CD14-positive monocyte (primary cell): ENCODE data around the gene GMDS. TPM values are rescaled to one million over a fixed set of nuclear protein-coding genes. Genes with fewer than 3 reads are reported as not detected.
"Not testable (repeated sequence)": the region's sequence is repeated elsewhere in the genome, so short reads cannot be mapped to it uniquely, and the experiment has no call there.

Experiments
- DNase-seq, 3 donors: peaks; one replicate each; pipeline ENCODE4 v3.0.0-alpha.2; 2011 to 2022
- H2AFZ ChIP-seq: 2 replicates; pipeline ENCODE4 v1.6.0; 2012; ENCODE audit warnings: mild to moderate bottlenecking, low read depth, low read length, inconsistent platforms; ENCODE audit not compliant: insufficient read depth, poor library complexity, severe bottlenecking
- H3K27ac ChIP-seq, 2 donors: 1 replicate in 1 of 2; 2 replicates in 1 of 2; pipeline ENCODE4 v1.5.1; 2012 to 2013; ENCODE audit warnings: low read length in 2 of 2, control low read depth in 1 of 2, inconsistent platforms in 1 of 2, low read depth in 1 of 2, mild to moderate bottlenecking in 1 of 2
- H3K27me3 ChIP-seq, 2 donors: one replicate each; pipeline versions ENCODE4 v1.6.0 to v1.6.1; 2011 to 2013; ENCODE audit warnings: low read length in 2 of 2; ENCODE audit not compliant: control insufficient read depth in 2 of 2, insufficient read depth in 2 of 2
- H3K36me3 ChIP-seq, 2 donors: replicated peaks in 1 of 2; 1 replicate in 1 of 2; 2 replicates in 1 of 2; pipeline versions ENCODE4 v1.5.1 to v1.6.1; 2012 to 2013; ENCODE audit warnings: low read length in 2 of 2, control low read depth in 1 of 2, inconsistent platforms in 1 of 2, mild to moderate bottlenecking in 1 of 2; ENCODE audit not compliant: insufficient read depth in 2 of 2, control insufficient read depth in 1 of 2
- H3K4me1 ChIP-seq, 2 donors: 1 replicate in 1 of 2; 2 replicates in 1 of 2; pipeline versions ENCODE4 v1.5.1 to v1.6.1; 2012 to 2013; ENCODE audit warnings: low read length in 2 of 2, control low read depth in 1 of 2, inconsistent platforms in 1 of 2, mild to moderate bottlenecking in 1 of 2, moderate library complexity in 1 of 2; ENCODE audit not compliant: insufficient read depth in 2 of 2, control insufficient read depth in 1 of 2
- H3K4me2 ChIP-seq: replicated peaks from 2 replicates; pipeline ENCODE3; 2012; ENCODE audit warnings: low read length, moderate library complexity, mild to moderate bottlenecking; ENCODE audit not compliant: poor library complexity, severe bottlenecking; ENCODE audit errors: extremely low read depth
- H3K4me3 ChIP-seq, 3 experiments: fragments of 200-600 bp in 1 of 3; sonication (generic) in 1 of 3; replicated peaks in 1 of 3; 1 replicate in 2 of 3; 2 replicates in 1 of 3; pipeline ENCODE4 v1.5.1; 2011 to 2013; ENCODE audit warnings: low read length in 3 of 3, mild to moderate bottlenecking in 3 of 3, control low read depth in 2 of 3, low read depth in 2 of 3, inconsistent platforms in 1 of 3, moderate library complexity in 1 of 3
- H3K79me2 ChIP-seq: 2 replicates; pipeline ENCODE4 v1.6.0; 2012; ENCODE audit warnings: mild to moderate bottlenecking, control low read depth, inconsistent platforms, low read length, moderate library complexity; ENCODE audit not compliant: insufficient read depth
- H3K9ac ChIP-seq: 2 replicates; pipeline ENCODE4 v1.6.0; 2017; ENCODE audit warnings: low read length, mild to moderate bottlenecking; ENCODE audit not compliant: insufficient read depth, poor library complexity, severe bottlenecking
- H3K9me3 ChIP-seq, 2 donors: replicated peaks in 1 of 2; 1 replicate in 1 of 2; 2 replicates in 1 of 2; pipeline versions ENCODE4 v1.5.1 to v1.6.1; 2012 to 2013; ENCODE audit warnings: low read length in 2 of 2, control low read depth in 1 of 2; ENCODE audit not compliant: control insufficient read depth in 1 of 2, insufficient read depth in 1 of 2
- H4K20me1 ChIP-seq: 2 replicates; pipeline ENCODE4 v1.6.0; 2012; ENCODE audit warnings: mild to moderate bottlenecking, low read length, control low read depth, moderate library complexity; ENCODE audit not compliant: insufficient read depth
- H3K27ac Mint-ChIP-seq, 7 donors: one replicate each; pipeline ENCODE4 v1.8.0; 2020; ENCODE audit warnings: mild to moderate bottlenecking in 7 of 7, mixed read lengths in 7 of 7, moderate library complexity in 6 of 7, inconsistent platforms in 2 of 7
- H3K27me3 Mint-ChIP-seq, 3 donors: one replicate each; pipeline ENCODE4 v1.8.0; 2021 to 2022; ENCODE audit warnings: low read depth in 3 of 3, mild to moderate bottlenecking in 3 of 3, mixed read lengths in 3 of 3, moderate library complexity in 3 of 3, inconsistent platforms in 1 of 3
- H3K36me3 Mint-ChIP-seq, 2 donors: one replicate each; pipeline ENCODE4 v1.8.0; 2020; ENCODE audit warnings: mixed read lengths in 2 of 2, inconsistent platforms in 1 of 2, mild to moderate bottlenecking in 1 of 2
- H3K4me1 Mint-ChIP-seq: one replicate; pipeline ENCODE4 v1.8.0; 2020; ENCODE audit warnings: mild to moderate bottlenecking, mixed read lengths
- H3K4me3 Mint-ChIP-seq, 2 donors: one replicate each; pipeline ENCODE4 v1.8.0; 2020; ENCODE audit warnings: mild to moderate bottlenecking in 2 of 2, mixed read lengths in 2 of 2, moderate library complexity in 1 of 2
- H3K9me3 Mint-ChIP-seq, 7 donors: one replicate each; pipeline ENCODE4 v1.8.0; 2020 to 2022; ENCODE audit warnings: mixed read lengths in 7 of 7, mild to moderate bottlenecking in 6 of 7, moderate library complexity in 6 of 7, inconsistent platforms in 2 of 7
- WGBS: methylation state at CpG from one replicate; pipeline ENCODE4 v1.1.5; 2013; ENCODE audit warnings: missing lambda C conversion rate; ENCODE audit not compliant: insufficient coverage; 5-methylcytosine and 5-hydroxymethylcytosine counted together
- intact Hi-C, 2 donors: fragments of 100-400 bp; cut with micrococcal nuclease; formaldehyde crosslinking; loops; one replicate each; pipeline versions ENCODE4 v1.15.0 to v1.15.1; 2023
- polyA plus RNA-seq, 3 donors: library from polyadenylated mRNA; depleted of rRNA in 1 of 3; unstranded in 2 of 3; stranded (reverse) in 1 of 3; fragments of 300-500 nt in 2 of 3; fragments of >200 nt in 1 of 3; fragmentation: Illumina TruSeq in 2 of 3; gene quantifications; 1 replicate in 2 of 3; 2 replicates in 1 of 3; pipeline ENCODE4 v1.2.3, GENCODE V29; 2012 to 2021
- TF ChIP-seq, protein P1 (sequence below): fragments of 200-600 bp; IDR thresholded peaks from one replicate; pipeline ENCODE4 v1.8.0; 2022; ENCODE audit warnings: antibody characterized with exemption, mild to moderate bottlenecking

The GMDS gene
- polyA plus RNA-seq, 3 donors, result 10.5 to 19.9 (median 17.6) TPM

DNA sequence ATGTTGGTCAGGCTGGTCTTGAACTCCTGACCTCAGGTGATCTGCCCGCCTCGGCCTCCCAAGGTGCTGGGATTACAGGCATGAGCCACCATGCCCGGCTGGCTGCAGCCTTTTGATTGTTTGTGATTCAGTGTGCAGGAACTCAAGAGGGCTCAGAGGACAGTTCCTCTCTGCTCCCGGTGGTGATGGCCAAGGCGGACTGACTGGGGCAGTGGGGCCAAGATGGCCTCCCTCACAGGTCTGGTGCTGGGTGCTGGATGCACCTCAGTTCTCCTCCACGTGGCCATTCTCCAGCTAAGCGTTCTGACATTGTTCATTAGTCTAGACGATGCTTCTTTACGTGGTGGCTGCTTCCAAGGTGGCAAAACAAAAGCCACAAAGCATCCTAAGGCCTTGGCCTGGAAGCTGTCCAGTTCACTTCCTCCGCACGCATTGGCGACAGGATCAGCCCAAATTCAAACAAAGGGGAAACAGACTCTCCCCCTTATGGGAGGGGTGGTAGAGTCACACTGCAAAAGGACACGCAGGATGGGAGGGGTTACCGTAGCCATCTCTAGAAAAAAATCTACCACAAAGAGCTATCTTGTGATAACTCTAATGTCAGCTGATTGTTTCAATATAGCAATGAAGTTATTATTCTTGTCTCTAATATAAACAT is 488.8 kb downstream of the GMDS start:
- H4K20me1 ChIP-seq, result no peaks in the 10 kb centered on the region
- TF ChIP-seq, protein P1, sequence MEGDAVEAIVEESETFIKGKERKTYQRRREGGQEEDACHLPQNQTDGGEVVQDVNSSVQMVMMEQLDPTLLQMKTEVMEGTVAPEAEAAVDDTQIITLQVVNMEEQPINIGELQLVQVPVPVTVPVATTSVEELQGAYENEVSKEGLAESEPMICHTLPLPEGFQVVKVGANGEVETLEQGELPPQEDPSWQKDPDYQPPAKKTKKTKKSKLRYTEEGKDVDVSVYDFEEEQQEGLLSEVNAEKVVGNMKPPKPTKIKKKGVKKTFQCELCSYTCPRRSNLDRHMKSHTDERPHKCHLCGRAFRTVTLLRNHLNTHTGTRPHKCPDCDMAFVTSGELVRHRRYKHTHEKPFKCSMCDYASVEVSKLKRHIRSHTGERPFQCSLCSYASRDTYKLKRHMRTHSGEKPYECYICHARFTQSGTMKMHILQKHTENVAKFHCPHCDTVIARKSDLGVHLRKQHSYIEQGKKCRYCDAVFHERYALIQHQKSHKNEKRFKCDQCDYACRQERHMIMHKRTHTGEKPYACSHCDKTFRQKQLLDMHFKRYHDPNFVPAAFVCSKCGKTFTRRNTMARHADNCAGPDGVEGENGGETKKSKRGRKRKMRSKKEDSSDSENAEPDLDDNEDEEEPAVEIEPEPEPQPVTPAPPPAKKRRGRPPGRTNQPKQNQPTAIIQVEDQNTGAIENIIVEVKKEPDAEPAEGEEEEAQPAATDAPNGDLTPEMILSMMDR, result no peak
- H3K4me2 ChIP-seq, result no peak overlapping the region
- intact Hi-C loops, result no loop called here
- Mint-ChIP-seq H3K27me3 (peaks cover 0 to 3% (median 1%) of the 10 kb centered on the region in 3 donors), H3K27ac (no peak overlapping the region), H3K4me3 (no peak overlapping the region), H3K4me1 (no peaks in the 10 kb centered on the region), H3K9me3 (peaks cover 6 to 19% (median 12%) of the 10 kb centered on the region in 7 donors), H3K36me3 (peaks cover 1 to 3% of the 10 kb centered on the region in 2 donors)
- H3K36me3 ChIP-seq, result no peaks in the 10 kb centered on the region
- H3K79me2 ChIP-seq, result no peaks in the 10 kb centered on the region
- H3K27ac ChIP-seq, result no peak overlapping the region
- no peak overlapping the region for H3K4me3 ChIP-seq
- DNase-seq, result no peak
- no peak overlapping the region for H2AFZ ChIP-seq
- H3K27me3 ChIP-seq, result no peaks in the 10 kb centered on the region
- H3K4me1 ChIP-seq, result no peaks in the 10 kb centered on the region
- no peak overlapping the region for H3K9ac ChIP-seq
- H3K9me3 ChIP-seq, result no peaks in the 10 kb centered on the region
- 92% methylated on average over 9 of the region's 14 CpGs for WGBS

DNA sequence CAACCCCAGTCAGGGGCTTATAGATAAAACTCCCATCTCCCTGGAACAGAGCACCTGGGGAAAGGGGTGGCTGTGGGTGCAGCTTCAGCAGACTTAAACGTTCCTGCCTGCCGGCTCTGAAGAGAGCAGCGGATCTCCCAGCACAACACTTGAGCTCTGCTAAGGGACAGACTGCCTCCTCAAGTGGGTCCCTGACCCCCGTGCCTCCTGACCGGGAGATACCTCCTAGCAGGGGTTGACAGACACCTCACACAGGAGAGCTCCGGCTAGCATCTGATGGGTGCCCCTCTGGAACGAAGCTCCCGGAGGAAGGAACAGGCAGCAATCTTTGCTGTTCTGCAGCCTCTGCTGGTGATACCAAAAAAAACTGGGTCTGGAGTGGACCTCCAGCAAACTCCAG is 494.3 kb downstream of the GMDS start:
- H3K36me3 Mint-ChIP-seq, H3K9ac ChIP-seq, H3K27me3 ChIP-seq, H3K79me2 ChIP-seq, H2AFZ ChIP-seq, H3K4me3 ChIP-seq, H3K36me3 ChIP-seq, DNase-seq, H3K27ac ChIP-seq, H3K4me1 Mint-ChIP-seq, H3K27ac Mint-ChIP-seq, H3K27me3 Mint-ChIP-seq, H3K4me2 ChIP-seq, intact Hi-C loops, H3K4me3 Mint-ChIP-seq, H4K20me1 ChIP-seq, H3K4me1 ChIP-seq: not testable (repeated sequence)
- H3K9me3 ChIP-seq, result peaks cover 0 to 13% of the 10 kb centered on the region in 2 donors
- 96% methylated on average over 8 of the region's 8 CpGs for WGBS
- H3K9me3 Mint-ChIP-seq, result peaks cover 10 to 29% (median 22%) of the 10 kb centered on the region in 7 donors
